CD4-positive, alpha-beta T cell (primary cell): ENCODE results near the gene LGSN. TPM values are rescaled to one million over a fixed set of nuclear protein-coding genes. Genes with fewer than 3 reads are reported as not detected.
"Not testable (repeated sequence)": the region's sequence is repeated elsewhere in the genome, so short reads cannot be mapped to it uniquely, and the experiment has no call there.

Experiments used
- ATAC-seq: fragments of 200-7000 bp; cut with Tn5 transposase; one replicate; pipeline ENCODE4 v1.10.0; 2022; ENCODE audit warnings: mild to moderate bottlenecking; ENCODE audit not compliant: poor library complexity
- CTCF ChIA-PET: fragments of 350-600 bp; sonication (Branson Sonifier 250); formaldehyde crosslinking; loops from one replicate; lab custom pipeline; 2021; ENCODE audit warnings: antibody characterized with exemption, inconsistent platforms; lab: Charles Lee
- POLR2A ChIA-PET: fragments of 350-600 bp; sonication (Branson Sonifier 250); formaldehyde crosslinking; loops from one replicate; lab custom pipeline; 2021; ENCODE audit warnings: antibody characterized with exemption, inconsistent platforms; lab: Charles Lee
- DNase-seq, 14 experiments: peaks; one replicate each; pipeline ENCODE4 v3.0.0-alpha.2; 2013 to 2020; ENCODE audit warnings: mixed read lengths in 2 of 14
- H3K27ac ChIP-seq, 2 donors: one replicate each; pipeline versions ENCODE4 v1.5.1 to v1.7.0; 2013; ENCODE audit warnings: low read length in 2 of 2, low read depth in 1 of 2, mild to moderate bottlenecking in 1 of 2
- H3K27me3 ChIP-seq, 2 experiments: 1 replicate in 1 of 2; 2 replicates in 1 of 2; pipeline versions ENCODE4 v1.6.1 to v1.7.0; 2013; ENCODE audit warnings: low read length in 2 of 2, control low read depth in 1 of 2, mild to moderate bottlenecking in 1 of 2, moderate library complexity in 1 of 2; ENCODE audit not compliant: insufficient read depth in 2 of 2, control insufficient read depth in 1 of 2
- H3K36me3 ChIP-seq: one replicate; pipeline ENCODE4 v1.6.1; 2013; ENCODE audit warnings: low read length, control low read depth; ENCODE audit not compliant: insufficient read depth
- H3K4me1 ChIP-seq: one replicate; pipeline ENCODE4 v1.6.1; 2013; ENCODE audit warnings: low read length, control low read depth; ENCODE audit not compliant: insufficient read depth
- H3K4me3 ChIP-seq: one replicate; pipeline ENCODE4 v1.5.1; 2013; ENCODE audit warnings: mild to moderate bottlenecking, low read length, moderate library complexity
- H3K9me3 ChIP-seq, 2 experiments: 1 replicate in 1 of 2; 2 replicates in 1 of 2; pipeline versions ENCODE4 v1.6.1 to v1.7.0; 2013; ENCODE audit warnings: low read length in 2 of 2, mild to moderate bottlenecking in 2 of 2, control low read depth in 1 of 2, moderate library complexity in 1 of 2; ENCODE audit not compliant: control insufficient read depth in 1 of 2, insufficient read depth in 1 of 2
- H3K27ac Mint-ChIP-seq: one replicate; pipeline ENCODE4 v1.8.0; 2020; ENCODE audit warnings: mixed read lengths
- H3K27me3 Mint-ChIP-seq: one replicate; pipeline ENCODE4 v1.8.0; 2021; ENCODE audit warnings: mixed read lengths
- H3K36me3 Mint-ChIP-seq: one replicate; pipeline ENCODE4 v1.8.0; 2021; ENCODE audit warnings: low read depth, mixed read lengths
- H3K4me1 Mint-ChIP-seq: one replicate; pipeline ENCODE4 v1.8.0; 2021; ENCODE audit warnings: low read depth, mixed read lengths
- H3K4me3 Mint-ChIP-seq: one replicate; pipeline ENCODE4 v1.8.0; 2020; ENCODE audit warnings: mild to moderate bottlenecking, mixed read lengths
- H3K9me3 Mint-ChIP-seq: one replicate; pipeline ENCODE4 v1.8.0; 2020; ENCODE audit warnings: mixed read lengths
- CTCF ChIP-seq: fragments of 200-600 bp; IDR thresholded peaks from one replicate; pipeline ENCODE4 v1.8.0; 2022; ENCODE audit warnings: antibody characterized with exemption, mild to moderate bottlenecking
- intact Hi-C, 2 experiments: fragments of 100-400 bp; cut with DNase I in 1 of 2; cut with micrococcal nuclease in 1 of 2; formaldehyde crosslinking; loops; one replicate each; pipeline versions ENCODE4 v1.15.1 to v1.9.0; 2023 to 2025; cut with DNase I, micrococcal nuclease
- total RNA-seq, 174 experiments: library from RNA in 2 of 174; stranded (reverse) in 2 of 174; gene quantifications; one replicate each; pipeline ENCODE4 v1.2.3 and lab custom pipeline; 2021 to 2026

Gene LGSN
- total RNA-seq, 2 experiments from 2014 or later, result not detected

GRCh38 chr6:63245909-63246308 is 73.9 kb downstream of the LGSN start:
- H3K9me3 Mint-ChIP-seq, result peaks cover 2% of the 10 kb centered on the region
- no peaks in the 10 kb centered on the region for H3K4me1 Mint-ChIP-seq
- Histone ChIP-seq H3K9me3 (peaks cover 0 to 3% of the 10 kb centered on the region in 2 experiments), H3K4me3 (no peak overlapping the region), H3K27ac (no peak overlapping the region), H3K4me1 (no peaks in the 10 kb centered on the region), H3K36me3 (no peaks in the 10 kb centered on the region), H3K27me3 (no peaks in the 10 kb centered on the region)
- H3K36me3 Mint-ChIP-seq, result no peaks in the 10 kb centered on the region
- no peak for DNase-seq
- intact Hi-C loops, result no loop called here
- H3K4me3 Mint-ChIP-seq, result no peak overlapping the region
- no peaks in the 10 kb centered on the region for H3K27me3 Mint-ChIP-seq
- ATAC-seq, result no peak
- no peak overlapping the region for H3K27ac Mint-ChIP-seq
- POLR2A ChIA-PET, result no interaction called here
- TF ChIP-seq CTCF, result no peak
- CTCF ChIA-PET, result no interaction called here

- Mint-ChIP-seq H3K27ac (no peak overlapping the region), H3K4me3 (no peak overlapping the region), H3K27me3 (no peaks in the 10 kb centered on the region), H3K9me3 (peaks cover 2% of the 10 kb centered on the region), H3K36me3 (no peaks in the 10 kb centered on the region), H3K4me1 (no peaks in the 10 kb centered on the region)
- CTCF ChIA-PET, result no interaction called here
- POLR2A ChIA-PET, result no interaction called here
- Histone ChIP-seq H3K9me3 (peaks cover 0 to 3% of the 10 kb centered on the region in 2 experiments), H3K4me1 (no peaks in the 10 kb centered on the region), H3K27me3 (no peaks in the 10 kb centered on the region), H3K27ac (no peak overlapping the region), H3K4me3 (no peak overlapping the region), H3K36me3 (no peaks in the 10 kb centered on the region)
- ATAC-seq (no peak), DNase-seq (no peak)
- intact Hi-C loops, result no loop called here
- no peak for TF ChIP-seq CTCF
Measured at GRCh38 chr6:63245420-63245819, 74.4 kb downstream of the LGSN start.

GRCh38 chr6:63236398-63236817 is 83.4 kb downstream of the LGSN start:
- no peak for DNase-seq
- Mint-ChIP-seq H3K36me3 (no peaks in the 10 kb centered on the region), H3K4me1 (no peaks in the 10 kb centered on the region), H3K9me3 (peaks cover 8% of the 10 kb centered on the region), H3K4me3 (no peak overlapping the region), H3K27me3 (no peaks in the 10 kb centered on the region), H3K27ac (no peak overlapping the region)
- Histone ChIP-seq H3K36me3 (no peaks in the 10 kb centered on the region), H3K9me3 (no peaks in the 10 kb centered on the region), H3K27ac (no peak overlapping the region), H3K27me3 (no peaks in the 10 kb centered on the region), H3K4me1 (no peaks in the 10 kb centered on the region), H3K4me3 (no peak overlapping the region)
- intact Hi-C loops, result no loop called here
- ATAC-seq, result no peak
- CTCF ChIA-PET, result no interaction called here
- POLR2A ChIA-PET, result no interaction called here
- no peak for TF ChIP-seq CTCF

- H3K4me3 Mint-ChIP-seq, ATAC-seq, H3K27ac ChIP-seq, H3K4me1 Mint-ChIP-seq, H3K27me3 ChIP-seq, intact Hi-C loops, H3K36me3 ChIP-seq, H3K4me1 ChIP-seq, CTCF ChIA-PET, H3K27ac Mint-ChIP-seq, DNase-seq, POLR2A ChIA-PET, H3K4me3 ChIP-seq, H3K9me3 Mint-ChIP-seq, H3K36me3 Mint-ChIP-seq, H3K27me3 Mint-ChIP-seq: not testable (repeated sequence)
- peaks cover 0 to 28% of the 10 kb centered on the region in 2 experiments for H3K9me3 ChIP-seq
Measured at GRCh38 chr6:63230511-63230910, 89.3 kb downstream of the LGSN start.

GRCh38 chr6:63230027-63230426 is 89.8 kb downstream of the LGSN start:
- H3K27ac Mint-ChIP-seq, H3K9me3 Mint-ChIP-seq, H3K4me3 ChIP-seq, H3K27me3 ChIP-seq, H3K4me1 Mint-ChIP-seq, H3K4me1 ChIP-seq, H3K27me3 Mint-ChIP-seq, DNase-seq, H3K36me3 ChIP-seq, CTCF ChIA-PET, H3K27ac ChIP-seq, intact Hi-C loops, ATAC-seq, POLR2A ChIA-PET, H3K4me3 Mint-ChIP-seq, H3K36me3 Mint-ChIP-seq: not testable (repeated sequence)
- peaks cover 0 to 28% of the 10 kb centered on the region in 2 experiments for H3K9me3 ChIP-seq
